Body of pancreas (tissue), 4 donors: ENCODE measurements around the gene MAX.

Experiments used
- POLR2A ChIP-seq, 3 donors: fragments of 450-650 bp; IDR thresholded peaks; one replicate each; pipeline ENCODE4 v1.6.1; 2016; ENCODE audit warnings: antibody characterized with exemption in 3 of 3, mild to moderate bottlenecking in 2 of 3
- TF ChIP-seq, protein P1 (sequence below), 7 experiments: fragments of 450-650 bp in 4 of 7; fragments of 200-600 bp in 3 of 7; sonication (generic) in 3 of 7; IDR thresholded peaks; one replicate each; pipeline ENCODE4 v1.5.1; 2016 to 2019; ENCODE audit warnings: antibody characterized with exemption in 7 of 7

DNA sequence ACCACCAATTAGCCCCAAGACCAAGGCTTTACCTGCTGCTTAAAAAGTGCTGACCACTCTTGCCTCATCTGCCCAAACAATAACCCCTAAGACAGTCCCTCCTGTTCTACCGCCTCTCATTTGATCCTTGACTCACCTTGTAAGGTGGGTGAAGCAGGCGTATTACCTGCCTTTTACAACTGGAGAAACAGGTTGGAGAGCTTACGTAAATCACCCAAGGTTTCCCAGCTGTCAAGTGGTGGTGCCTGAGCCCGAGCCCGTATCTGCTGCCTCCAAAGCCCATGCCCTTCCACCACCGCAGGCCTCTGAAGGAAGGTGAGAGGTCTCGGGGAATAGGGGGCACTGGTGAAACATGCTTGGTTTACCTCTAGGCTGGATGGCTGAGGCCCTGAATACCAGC, 36.6 kb downstream of the MAX start:
- TF ChIP-seq, protein P1, sequence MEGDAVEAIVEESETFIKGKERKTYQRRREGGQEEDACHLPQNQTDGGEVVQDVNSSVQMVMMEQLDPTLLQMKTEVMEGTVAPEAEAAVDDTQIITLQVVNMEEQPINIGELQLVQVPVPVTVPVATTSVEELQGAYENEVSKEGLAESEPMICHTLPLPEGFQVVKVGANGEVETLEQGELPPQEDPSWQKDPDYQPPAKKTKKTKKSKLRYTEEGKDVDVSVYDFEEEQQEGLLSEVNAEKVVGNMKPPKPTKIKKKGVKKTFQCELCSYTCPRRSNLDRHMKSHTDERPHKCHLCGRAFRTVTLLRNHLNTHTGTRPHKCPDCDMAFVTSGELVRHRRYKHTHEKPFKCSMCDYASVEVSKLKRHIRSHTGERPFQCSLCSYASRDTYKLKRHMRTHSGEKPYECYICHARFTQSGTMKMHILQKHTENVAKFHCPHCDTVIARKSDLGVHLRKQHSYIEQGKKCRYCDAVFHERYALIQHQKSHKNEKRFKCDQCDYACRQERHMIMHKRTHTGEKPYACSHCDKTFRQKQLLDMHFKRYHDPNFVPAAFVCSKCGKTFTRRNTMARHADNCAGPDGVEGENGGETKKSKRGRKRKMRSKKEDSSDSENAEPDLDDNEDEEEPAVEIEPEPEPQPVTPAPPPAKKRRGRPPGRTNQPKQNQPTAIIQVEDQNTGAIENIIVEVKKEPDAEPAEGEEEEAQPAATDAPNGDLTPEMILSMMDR (IDR thresholded peaks at IDR 0.05), result no peak
- no peak for TF ChIP-seq POLR2A (IDR thresholded peaks at IDR 0.05)
